ENCODE measurements around the gene MIOS. TPM values are rescaled to one million over a fixed set of nuclear protein-coding genes. Genes with fewer than 3 reads are reported as not detected.

MIOS gene
- total RNA-seq, 1 donor from 2014 or later, result 30.9 TPM

DNA sequence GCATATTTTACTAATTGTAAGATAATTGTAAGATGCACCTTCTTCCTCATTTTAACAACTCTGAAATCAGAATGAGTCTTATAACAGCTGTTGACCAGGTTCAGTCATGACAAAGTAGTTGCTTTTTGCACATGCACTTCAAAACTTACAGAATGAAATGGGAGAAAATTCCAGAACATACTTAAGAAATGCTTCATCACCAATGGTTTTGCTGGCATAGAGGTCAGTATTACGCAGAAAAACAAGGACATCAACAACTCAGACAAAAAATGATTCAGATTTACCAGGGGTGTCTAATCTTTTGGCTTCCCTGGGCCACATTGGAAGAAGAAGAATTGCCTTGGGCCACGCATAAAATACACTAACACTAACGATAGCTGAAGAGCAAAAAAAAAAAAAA, 44.3 kb upstream of the MIOS start:
- Mint-ChIP-seq H3K4me1 (ENCODE audit: low read depth, unreplicated experiment) (no peaks in the 10 kb centered on the region), H3K4me3 (ENCODE audit: unreplicated experiment) (no peak overlapping the region), H3K27ac (ENCODE audit: unreplicated experiment) (no peak overlapping the region), H3K9me3 (ENCODE audit: unreplicated experiment) (no peaks in the 10 kb centered on the region), H3K27me3 (ENCODE audit: unreplicated experiment) (peaks cover 1% of the 10 kb centered on the region), H3K36me3 (ENCODE audit: unreplicated experiment) (peaks cover 6% of the 10 kb centered on the region)
- no peak for DNase-seq
- TF ChIP-seq, protein P1, sequence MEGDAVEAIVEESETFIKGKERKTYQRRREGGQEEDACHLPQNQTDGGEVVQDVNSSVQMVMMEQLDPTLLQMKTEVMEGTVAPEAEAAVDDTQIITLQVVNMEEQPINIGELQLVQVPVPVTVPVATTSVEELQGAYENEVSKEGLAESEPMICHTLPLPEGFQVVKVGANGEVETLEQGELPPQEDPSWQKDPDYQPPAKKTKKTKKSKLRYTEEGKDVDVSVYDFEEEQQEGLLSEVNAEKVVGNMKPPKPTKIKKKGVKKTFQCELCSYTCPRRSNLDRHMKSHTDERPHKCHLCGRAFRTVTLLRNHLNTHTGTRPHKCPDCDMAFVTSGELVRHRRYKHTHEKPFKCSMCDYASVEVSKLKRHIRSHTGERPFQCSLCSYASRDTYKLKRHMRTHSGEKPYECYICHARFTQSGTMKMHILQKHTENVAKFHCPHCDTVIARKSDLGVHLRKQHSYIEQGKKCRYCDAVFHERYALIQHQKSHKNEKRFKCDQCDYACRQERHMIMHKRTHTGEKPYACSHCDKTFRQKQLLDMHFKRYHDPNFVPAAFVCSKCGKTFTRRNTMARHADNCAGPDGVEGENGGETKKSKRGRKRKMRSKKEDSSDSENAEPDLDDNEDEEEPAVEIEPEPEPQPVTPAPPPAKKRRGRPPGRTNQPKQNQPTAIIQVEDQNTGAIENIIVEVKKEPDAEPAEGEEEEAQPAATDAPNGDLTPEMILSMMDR (IDR thresholded peaks at IDR 0.05; ENCODE audit: partially characterized antibody, unreplicated experiment), result no peak

GRCh38 chr7:7524121-7524520, 42.6 kb upstream of the MIOS start:
- Mint-ChIP-seq H3K4me3 (ENCODE audit: unreplicated experiment) (no peak overlapping the region), H3K36me3 (ENCODE audit: unreplicated experiment) (peaks cover 6% of the 10 kb centered on the region), H3K27me3 (ENCODE audit: unreplicated experiment) (peaks cover 1% of the 10 kb centered on the region), H3K4me1 (ENCODE audit: low read depth, unreplicated experiment) (no peaks in the 10 kb centered on the region), H3K27ac (ENCODE audit: unreplicated experiment) (no peak overlapping the region), H3K9me3 (ENCODE audit: unreplicated experiment) (no peaks in the 10 kb centered on the region)
- no peak for DNase-seq
- TF ChIP-seq, protein P1 (IDR thresholded peaks at IDR 0.05; ENCODE audit: partially characterized antibody, unreplicated experiment), result no peak

DNA sequence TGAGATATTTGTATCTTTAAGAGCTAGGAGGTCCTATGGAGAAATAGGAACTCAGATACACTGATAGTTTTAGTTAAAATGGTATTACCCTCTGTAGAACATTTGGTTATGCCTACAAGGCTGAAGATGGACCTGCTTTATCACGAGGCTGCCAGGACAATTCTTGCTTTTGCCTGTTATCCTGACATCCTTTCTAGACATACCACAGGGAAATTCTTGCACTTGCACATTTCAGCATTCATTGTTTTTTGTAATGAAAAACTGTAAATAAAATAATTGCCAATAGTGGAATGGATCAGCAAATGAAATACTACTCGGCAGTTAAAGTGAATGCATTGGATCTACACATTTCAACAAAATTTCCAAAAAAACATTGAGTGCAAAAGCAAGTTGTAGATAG, 40.7 kb upstream of the MIOS start:
- DNase-seq, result no peak
- TF ChIP-seq, protein P1 (IDR thresholded peaks at IDR 0.05; ENCODE audit: partially characterized antibody, unreplicated experiment), result no peak
- H3K9me3 Mint-ChIP-seq (ENCODE audit: unreplicated experiment), result no peaks in the 10 kb centered on the region
- H3K4me1 Mint-ChIP-seq (ENCODE audit: low read depth, unreplicated experiment), result no peaks in the 10 kb centered on the region
- H3K4me3 Mint-ChIP-seq (ENCODE audit: unreplicated experiment), result no peak overlapping the region
- no peak overlapping the region for H3K27ac Mint-ChIP-seq (ENCODE audit: unreplicated experiment)
- H3K36me3 Mint-ChIP-seq (ENCODE audit: unreplicated experiment), result peaks cover 6% of the 10 kb centered on the region
- peaks cover 1% of the 10 kb centered on the region for H3K27me3 Mint-ChIP-seq (ENCODE audit: unreplicated experiment)

DNA sequence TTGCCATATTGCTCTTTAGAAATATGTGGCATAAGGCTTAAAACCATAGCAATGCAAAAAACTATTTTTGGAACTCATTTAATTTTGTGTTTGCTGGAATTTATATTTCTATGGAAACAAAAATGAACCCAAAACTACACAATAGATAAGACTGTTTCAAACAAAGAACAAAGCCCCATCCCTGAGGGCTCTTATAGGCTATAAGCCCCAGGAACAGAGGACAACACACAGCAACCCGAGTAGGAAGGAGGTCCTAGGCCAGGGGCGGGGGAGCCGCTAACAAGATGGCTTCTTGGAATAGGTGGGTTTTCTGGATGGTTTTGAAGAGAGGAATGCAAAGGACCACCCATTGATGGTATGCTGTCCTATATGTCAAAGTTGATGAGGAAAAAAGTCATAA, 39.6 kb upstream of the MIOS start:
- peaks cover 6% of the 10 kb centered on the region for H3K36me3 Mint-ChIP-seq (ENCODE audit: unreplicated experiment)
- no peaks in the 10 kb centered on the region for H3K27me3 Mint-ChIP-seq (ENCODE audit: unreplicated experiment)
- TF ChIP-seq, protein P1 (IDR thresholded peaks at IDR 0.05; ENCODE audit: partially characterized antibody, unreplicated experiment), result no peak
- H3K4me1 Mint-ChIP-seq (ENCODE audit: low read depth, unreplicated experiment), result no peaks in the 10 kb centered on the region
- H3K4me3 Mint-ChIP-seq (ENCODE audit: unreplicated experiment), result no peak overlapping the region
- H3K27ac Mint-ChIP-seq (ENCODE audit: unreplicated experiment), result no peak overlapping the region
- H3K9me3 Mint-ChIP-seq (ENCODE audit: unreplicated experiment), result no peaks in the 10 kb centered on the region
- no peak for DNase-seq

- Mint-ChIP-seq H3K9me3 (ENCODE audit: unreplicated experiment) (no peaks in the 10 kb centered on the region), H3K4me3 (ENCODE audit: unreplicated experiment) (no peak overlapping the region)
- TF ChIP-seq, protein P1 (IDR thresholded peaks at IDR 0.05; ENCODE audit: partially characterized antibody, unreplicated experiment), result no peak
Observed at GRCh38 chr7:7529328-7529727, 37.4 kb upstream of the MIOS start.

More at GRCh38 chr7:7529328-7529727, 37.4 kb upstream of the MIOS start:
- DNase-seq, result no peak
- Mint-ChIP-seq H3K4me1 (ENCODE audit: low read depth, unreplicated experiment) (no peaks in the 10 kb centered on the region), H3K27ac (ENCODE audit: unreplicated experiment) (no peak overlapping the region), H3K36me3 (ENCODE audit: unreplicated experiment) (peaks cover 6% of the 10 kb centered on the region), H3K27me3 (ENCODE audit: unreplicated experiment) (no peaks in the 10 kb centered on the region)
